Chondrocyte (in vitro differentiated cells): ENCODE data around the gene LRRC4C. TPM values are rescaled to one million over a fixed set of nuclear protein-coding genes. Genes with fewer than 3 reads are reported as not detected.

Source experiments
- DNase-seq: peaks from one replicate; pipeline ENCODE4 v3.0.0; 2021; ENCODE audit warnings: mixed read lengths, low spot score
- H3K27ac Mint-ChIP-seq: one replicate; pipeline ENCODE4 v1.8.0; 2021; ENCODE audit warnings: mild to moderate bottlenecking, moderate library complexity, mixed read lengths; ENCODE audit not compliant: unreplicated experiment
- H3K27me3 Mint-ChIP-seq: 2 replicates; pipeline ENCODE4 v1.8.0; 2021; ENCODE audit warnings: low read depth, mixed read lengths
- H3K36me3 Mint-ChIP-seq: 2 replicates; pipeline ENCODE4 v1.8.0; 2021; ENCODE audit warnings: low read depth, mixed read lengths
- H3K4me1 Mint-ChIP-seq: 2 replicates; pipeline ENCODE4 v1.8.0; 2021; ENCODE audit warnings: low read depth, mild to moderate bottlenecking, mixed read lengths
- H3K4me3 Mint-ChIP-seq: one replicate; pipeline ENCODE4 v1.8.0; 2021; ENCODE audit warnings: mild to moderate bottlenecking, moderate library complexity, mixed read lengths; ENCODE audit not compliant: unreplicated experiment
- H3K9me3 Mint-ChIP-seq: 2 replicates; pipeline ENCODE4 v1.8.0; 2021; ENCODE audit warnings: low read depth, mixed read lengths
- CTCF ChIP-seq: fragments of 200-600 bp; sonication (generic); IDR thresholded peaks from 2 replicates; pipeline ENCODE4 v1.5.0; 2021; ENCODE audit warnings: antibody characterized with exemption, mild to moderate bottlenecking, moderate library complexity
- total RNA-seq: library from RNA; stranded (reverse); gene quantifications from 3 replicates; pipeline ENCODE4 v1.2.1, GENCODE V29; 2021

Gene LRRC4C
- total RNA-seq, 1 donor from 2014 or later = 0.72 TPM

DNA sequence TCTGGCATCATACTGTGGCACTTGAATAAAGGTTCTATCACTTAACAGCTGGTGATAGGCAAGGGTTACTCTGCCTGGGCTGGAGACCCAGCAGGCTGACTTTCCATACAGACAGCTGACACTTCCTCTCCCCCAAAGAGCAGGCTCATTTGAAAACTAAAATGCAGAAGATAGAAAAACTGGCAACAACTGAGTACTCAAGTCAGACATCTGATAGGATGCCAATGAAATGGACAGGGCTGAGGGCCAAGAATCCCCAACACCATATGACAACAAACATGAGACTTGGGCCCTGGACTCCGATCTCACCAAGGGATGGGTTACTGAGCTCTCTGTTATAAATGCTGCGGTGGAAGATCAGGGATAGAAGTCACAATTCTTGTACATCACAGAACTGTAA is 237.2 kb downstream of the LRRC4C start:
- TF ChIP-seq CTCF = no peak
- H3K9me3 Mint-ChIP-seq = peaks cover 3% of the 10 kb centered on the region
- no peak overlapping the region for H3K27ac Mint-ChIP-seq
- no peaks in the 10 kb centered on the region for H3K27me3 Mint-ChIP-seq
- H3K4me1 Mint-ChIP-seq = no peaks in the 10 kb centered on the region
- no peaks in the 10 kb centered on the region for H3K36me3 Mint-ChIP-seq
- no peak for DNase-seq
- H3K4me3 Mint-ChIP-seq = no peak overlapping the region

DNA sequence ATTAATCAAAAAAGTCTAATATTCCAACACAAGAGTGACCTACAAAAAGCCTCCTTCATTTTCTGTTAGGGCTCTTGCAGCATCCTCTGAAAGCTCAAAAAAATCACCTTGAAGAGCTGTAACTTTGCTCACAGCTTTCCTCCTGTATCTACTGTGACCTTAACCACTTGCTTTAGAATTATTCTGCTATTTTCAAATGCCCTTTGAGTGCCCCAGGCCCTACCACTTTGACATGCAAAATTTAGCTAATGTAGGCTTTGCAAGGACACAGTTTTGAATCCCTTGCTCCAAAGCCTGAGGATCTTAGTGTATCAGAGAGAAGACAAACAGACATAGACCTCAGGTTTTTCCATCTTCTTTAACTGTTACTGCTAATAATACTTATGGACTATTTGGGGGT is 253.1 kb downstream of the LRRC4C start:
- H3K27ac Mint-ChIP-seq = no peak overlapping the region
- no peaks in the 10 kb centered on the region for H3K4me1 Mint-ChIP-seq
- no peaks in the 10 kb centered on the region for H3K36me3 Mint-ChIP-seq
- no peak for TF ChIP-seq CTCF
- no peak for DNase-seq
- no peaks in the 10 kb centered on the region for H3K27me3 Mint-ChIP-seq
- no peaks in the 10 kb centered on the region for H3K9me3 Mint-ChIP-seq
- H3K4me3 Mint-ChIP-seq = no peak overlapping the region

GRCh38 chr11:41201156-41201555 is 258.3 kb downstream of the LRRC4C start:
- Mint-ChIP-seq H3K27me3 (peaks cover 5% of the 10 kb centered on the region), H3K36me3 (no peaks in the 10 kb centered on the region), H3K9me3 (peaks cover 6% of the 10 kb centered on the region), H3K4me3 (no peak overlapping the region), H3K4me1 (no peaks in the 10 kb centered on the region), H3K27ac (no peak overlapping the region)
- no peak for DNase-seq
- peak; percentile 67 for TF ChIP-seq CTCF

DNA sequence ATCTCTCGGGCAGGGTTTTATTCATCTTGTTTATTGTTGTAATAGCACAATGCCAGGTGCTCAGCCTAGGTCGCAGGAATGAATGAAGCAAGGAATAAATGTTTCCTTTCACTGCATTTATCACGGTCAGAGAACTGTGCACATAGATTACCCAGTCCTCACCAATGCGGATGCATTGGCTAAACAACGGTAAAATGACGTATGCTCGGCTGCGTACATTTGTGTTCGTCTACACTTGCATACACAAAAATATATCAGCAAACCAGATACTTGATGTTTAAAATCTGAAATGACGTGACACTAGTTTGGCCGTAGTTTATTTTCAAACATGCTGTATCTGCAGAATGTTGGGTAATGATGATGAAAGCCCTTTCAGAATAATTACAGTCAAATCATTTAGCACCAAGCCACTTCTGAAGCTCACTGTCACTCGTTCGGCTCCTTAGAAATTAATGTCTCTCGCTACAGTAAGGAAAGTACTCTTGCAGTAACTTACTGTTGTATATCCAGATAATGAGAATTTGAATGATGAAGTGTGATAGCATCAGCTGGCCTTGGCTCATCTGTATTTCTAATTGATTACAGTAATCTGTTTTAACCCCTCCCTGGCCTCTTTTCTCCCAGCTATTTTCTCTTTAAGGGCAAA is 268.9 kb downstream of the LRRC4C start:
- Mint-ChIP-seq H3K9me3 (peaks cover 16% of the 10 kb centered on the region), H3K4me3 (no peak overlapping the region), H3K36me3 (no peaks in the 10 kb centered on the region), H3K27me3 (no peaks in the 10 kb centered on the region), H3K27ac (no peak overlapping the region), H3K4me1 (no peaks in the 10 kb centered on the region)
- DNase-seq = no peak
- TF ChIP-seq CTCF = no peak

DNA sequence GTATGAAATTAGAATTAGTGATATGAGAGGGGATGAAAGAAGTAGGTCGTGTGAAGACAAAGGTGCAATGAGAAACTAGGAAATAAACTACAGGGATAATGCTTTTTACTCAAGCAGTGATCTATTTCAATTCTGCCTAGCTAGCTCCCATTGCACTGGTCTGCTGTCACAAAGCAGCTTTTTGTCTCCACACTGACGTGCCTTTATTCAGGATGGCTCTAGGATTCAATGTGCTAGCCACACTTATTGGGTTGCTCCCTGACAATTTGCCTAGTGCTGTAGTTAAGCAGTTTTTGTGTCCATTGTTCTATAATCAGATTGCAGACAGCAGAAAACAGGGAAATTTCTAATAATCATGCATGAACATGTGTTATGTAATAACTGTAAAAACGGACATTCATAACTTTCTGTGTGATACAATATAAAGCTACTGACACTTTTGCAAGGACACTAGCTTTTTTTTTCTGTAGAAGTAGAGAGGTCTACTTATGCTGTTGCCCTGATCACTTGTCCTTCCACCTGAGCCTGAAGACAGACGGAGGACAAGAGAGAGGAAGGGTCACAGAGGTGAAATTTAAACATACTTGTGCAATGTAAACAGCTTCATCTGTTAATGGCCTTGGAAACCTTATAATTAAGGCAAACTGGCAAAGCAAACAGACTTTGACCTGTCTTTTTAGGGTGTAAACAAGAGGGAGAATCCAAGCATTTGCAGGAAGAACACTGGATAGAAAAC is 269.6 kb downstream of the LRRC4C start:
- H3K27ac Mint-ChIP-seq = no peak overlapping the region
- no peak for TF ChIP-seq CTCF
- H3K9me3 Mint-ChIP-seq = peaks cover 16% of the 10 kb centered on the region
- H3K4me3 Mint-ChIP-seq = no peak overlapping the region
- no peaks in the 10 kb centered on the region for H3K27me3 Mint-ChIP-seq
- no peaks in the 10 kb centered on the region for H3K36me3 Mint-ChIP-seq
- no peak for DNase-seq
- H3K4me1 Mint-ChIP-seq = no peaks in the 10 kb centered on the region
